Activated T-helper 2 cell treated with anti-CD3 and anti-CD28 coated beads, Interferon-gamma antibody, Interleukin-2, Interleukin-4, amounts not matched to agents 10 μg/mL and 5 μg/mL and 100 μg/mL, durations not matched to agents 14 hours and 24 hours and 36 hours (primary cell): ENCODE measurements around the gene UCHL1. TPM values are rescaled to one million over a fixed set of nuclear protein-coding genes. Genes with fewer than 3 reads are reported as not detected.
A peak's percentile ranks its signal among the peaks of the same experiment; 100 is the strongest.

Experiments used
- DNase-seq: peaks from one replicate; pipeline ENCODE4 v3.0.0; 2021; ENCODE audit warnings: low spot score
- H3K27ac Mint-ChIP-seq: one replicate; pipeline ENCODE4 v1.8.0; 2021; ENCODE audit warnings: mixed read lengths
- H3K27me3 Mint-ChIP-seq: one replicate; pipeline ENCODE4 v1.8.0; 2021; ENCODE audit warnings: low read depth, mixed read lengths
- H3K36me3 Mint-ChIP-seq: one replicate; pipeline ENCODE4 v1.8.0; 2021; ENCODE audit warnings: low read depth, mixed read lengths
- H3K4me1 Mint-ChIP-seq: one replicate; pipeline ENCODE4 v1.8.0; 2021; ENCODE audit warnings: low read depth, mixed read lengths
- H3K4me3 Mint-ChIP-seq: one replicate; pipeline ENCODE4 v1.8.0; 2021; ENCODE audit warnings: low read depth, mild to moderate bottlenecking, moderate library complexity, mixed read lengths
- H3K9me3 Mint-ChIP-seq: one replicate; pipeline ENCODE4 v1.8.0; 2021; ENCODE audit warnings: mixed read lengths
- intact Hi-C: fragments of 100-400 bp; cut with micrococcal nuclease; formaldehyde crosslinking; loops from one replicate; pipeline ENCODE4 v1.15.1; 2023
- total RNA-seq: library from RNA; stranded (reverse); gene quantifications from 2 replicates; pipeline ENCODE4 v1.2.3, GENCODE V29; 2022

The UCHL1 gene
- 0.48 and 0.83 TPM in 2 replicates for total RNA-seq

GRCh38 chr4:41256740-41257256, at the start of gene UCHL1:
Gene UCHL1 (plus strand): TSS chr4:41256928. CDS start chr4:41256977, 49 bp downstream.
- Mint-ChIP-seq H3K27me3 (peaks cover 42% of the 10 kb centered on the region), H3K4me3 (peak within 1 kb of the TSS; percentile 51)
- intact Hi-C loops = no loop called here

GRCh38 chr4:41207291-41207831, 49.4 kb upstream of the UCHL1 start:
- H3K36me3 Mint-ChIP-seq = no peaks in the 10 kb centered on the region
- peaks cover 4% of the 10 kb centered on the region for H3K4me1 Mint-ChIP-seq
- DNase-seq = no peak
- H3K27me3 Mint-ChIP-seq = peaks cover 26% of the 10 kb centered on the region
- intact Hi-C loops = loop anchor here (1.0 kb wide), 1 partner anchor 298 kb away; no protein-coding TSS in a partner anchor
- no peaks in the 10 kb centered on the region for H3K9me3 Mint-ChIP-seq
- no peak overlapping the region for H3K4me3 Mint-ChIP-seq
- no peak overlapping the region for H3K27ac Mint-ChIP-seq

More at GRCh38 chr4:41256740-41257256, at the start of gene UCHL1:
- DNase-seq = no peak
- Mint-ChIP-seq H3K4me1 (peaks cover 6% of the 10 kb centered on the region), H3K36me3 (no peaks in the 10 kb centered on the region), H3K27ac (no peak within 1 kb of the TSS), H3K9me3 (no peaks in the 10 kb centered on the region)

- H3K9me3 Mint-ChIP-seq = no peaks in the 10 kb centered on the region
- no peaks in the 10 kb centered on the region for H3K36me3 Mint-ChIP-seq
- intact Hi-C loops = no loop called here
- peaks cover 37% of the 10 kb centered on the region for H3K27me3 Mint-ChIP-seq
- H3K4me3 Mint-ChIP-seq = no peak overlapping the region
- no peak for DNase-seq
- H3K27ac Mint-ChIP-seq = no peak overlapping the region
- H3K4me1 Mint-ChIP-seq = peaks cover 13% of the 10 kb centered on the region
These were observed 47.5 kb upstream of the UCHL1 start for GRCh38 chr4:41209187-41209586.

GRCh38 chr4:41209901-41210300, 46.8 kb upstream of the UCHL1 start:
- Mint-ChIP-seq H3K4me1 (peaks cover 15% of the 10 kb centered on the region), H3K9me3 (no peaks in the 10 kb centered on the region), H3K27ac (no peak overlapping the region), H3K4me3 (no peak overlapping the region), H3K27me3 (peaks cover 42% of the 10 kb centered on the region), H3K36me3 (no peaks in the 10 kb centered on the region)
- intact Hi-C loops = no loop called here
- no peak for DNase-seq

GRCh38 chr4:41211951-41212615, 44.6 kb upstream of the UCHL1 start:
- intact Hi-C loops = no loop called here
- no peak overlapping the region for H3K27ac Mint-ChIP-seq
- H3K27me3 Mint-ChIP-seq = peaks cover 57% of the 10 kb centered on the region
- peaks cover 27% of the 10 kb centered on the region for H3K4me1 Mint-ChIP-seq
- no peaks in the 10 kb centered on the region for H3K9me3 Mint-ChIP-seq
- no peaks in the 10 kb centered on the region for H3K36me3 Mint-ChIP-seq
- H3K4me3 Mint-ChIP-seq = no peak overlapping the region
- DNase-seq = no peak

GRCh38 chr4:41212616-41213203, 44.0 kb upstream of the UCHL1 start:
- Mint-ChIP-seq H3K4me1 (peaks cover 25% of the 10 kb centered on the region), H3K4me3 (peak overlapping the region; percentile 41)

GRCh38 chr4:41213625-41214135, 43.0 kb upstream of the UCHL1 start:
- intact Hi-C loops = no loop called here
- Mint-ChIP-seq H3K9me3 (no peaks in the 10 kb centered on the region), H3K4me3 (peak overlapping the region; percentile 35), H3K4me1 (peaks cover 23% of the 10 kb centered on the region), H3K27ac (no peak overlapping the region), H3K27me3 (peaks cover 65% of the 10 kb centered on the region), H3K36me3 (no peaks in the 10 kb centered on the region)
- DNase-seq = no peak

More at GRCh38 chr4:41212616-41213203, 44.0 kb upstream of the UCHL1 start:
- H3K9me3 Mint-ChIP-seq = no peaks in the 10 kb centered on the region
- DNase-seq = no peak
- no peak overlapping the region for H3K27ac Mint-ChIP-seq
- no peaks in the 10 kb centered on the region for H3K36me3 Mint-ChIP-seq
- intact Hi-C loops = no loop called here
- peaks cover 64% of the 10 kb centered on the region for H3K27me3 Mint-ChIP-seq

GRCh38 chr4:41214136-41214824, 42.4 kb upstream of the UCHL1 start, which contains the start of gene APBB2:
Gene APBB2 (minus strand): TSS chr4:41214542. CDS start chr4:41033254, 181,288 bp downstream.
- DNase-seq = peak; percentile 31
- peaks cover 62% of the 10 kb centered on the region for H3K27me3 Mint-ChIP-seq
- no peaks in the 10 kb centered on the region for H3K36me3 Mint-ChIP-seq
- H3K4me3 Mint-ChIP-seq = peak within 1 kb of the TSS; percentile 78
- intact Hi-C loops = no loop called here
- no peaks in the 10 kb centered on the region for H3K9me3 Mint-ChIP-seq
- peaks cover 23% of the 10 kb centered on the region for H3K4me1 Mint-ChIP-seq
- H3K27ac Mint-ChIP-seq = no peak within 1 kb of the TSS

GRCh38 chr4:41214825-41215146, 41.9 kb upstream of the UCHL1 start:
- Mint-ChIP-seq H3K4me3 (peak overlapping the region; percentile 74), H3K36me3 (no peaks in the 10 kb centered on the region), H3K27ac (no peak overlapping the region), H3K4me1 (peaks cover 23% of the 10 kb centered on the region), H3K9me3 (no peaks in the 10 kb centered on the region), H3K27me3 (peaks cover 62% of the 10 kb centered on the region)
- intact Hi-C loops = no loop called here
- DNase-seq = no peak

GRCh38 chr4:41215155-41215554, 41.6 kb upstream of the UCHL1 start:
- no peak overlapping the region for H3K27ac Mint-ChIP-seq
- no peaks in the 10 kb centered on the region for H3K9me3 Mint-ChIP-seq
- H3K4me3 Mint-ChIP-seq = peak overlapping the region; percentile 74
- DNase-seq = no peak
- intact Hi-C loops = no loop called here
- H3K4me1 Mint-ChIP-seq = peaks cover 23% of the 10 kb centered on the region
- peaks cover 62% of the 10 kb centered on the region for H3K27me3 Mint-ChIP-seq
- H3K36me3 Mint-ChIP-seq = no peaks in the 10 kb centered on the region

GRCh38 chr4:41215969-41216293, 40.8 kb upstream of the UCHL1 start:
- Mint-ChIP-seq H3K4me3 (peak overlapping the region; percentile 74), H3K4me1 (peaks cover 23% of the 10 kb centered on the region), H3K27ac (no peak overlapping the region), H3K9me3 (no peaks in the 10 kb centered on the region), H3K36me3 (no peaks in the 10 kb centered on the region), H3K27me3 (peaks cover 65% of the 10 kb centered on the region)
- DNase-seq = no peak
- intact Hi-C loops = loop anchor here (1.0 to 2.0 kb wide), 2 partner anchors 240 to 289 kb away; no protein-coding TSS in a partner anchor

- H3K4me1 Mint-ChIP-seq = peaks cover 23% of the 10 kb centered on the region
- peak overlapping the region; percentile 54 for H3K27ac Mint-ChIP-seq
- no peaks in the 10 kb centered on the region for H3K9me3 Mint-ChIP-seq
- intact Hi-C loops = loop anchor here (1.0 to 2.0 kb wide), 2 partner anchors 240 to 290 kb away; no protein-coding TSS in a partner anchor
- H3K36me3 Mint-ChIP-seq = no peaks in the 10 kb centered on the region
- DNase-seq = peak; percentile 37
- H3K27me3 Mint-ChIP-seq = peaks cover 68% of the 10 kb centered on the region
- H3K4me3 Mint-ChIP-seq = peak overlapping the region; percentile 74
These were observed 40.3 kb upstream of the UCHL1 start for GRCh38 chr4:41216294-41217019.
